GM19463 (cell line): Measurements from ENCODE around the gene RUVBL1.

ENCODE experiments used
- ATAC-seq: cut with Tn5 transposase; IDR thresholded peaks from one replicate; pipeline ENCODE4 v1.9.1; 2021; ENCODE audit warnings: mild to moderate bottlenecking, moderate library complexity; ENCODE audit not compliant: unreplicated experiment

RUVBL1 gene

GRCh38 chr3:128070898-128071591 is 52.6 kb downstream of the RUVBL1 start:
- no peak for ATAC-seq

GRCh38 chr3:128069271-128069670 is 54.3 kb downstream of the RUVBL1 start:
- ATAC-seq, result no peak

- ATAC-seq, result no peak
Observed at GRCh38 chr3:128068156-128068620, 55.4 kb downstream of the RUVBL1 start.

GRCh38 chr3:128067489-128067888 is 56.1 kb downstream of the RUVBL1 start:
- ATAC-seq, result no peak

GRCh38 chr3:128066676-128067075 is 56.9 kb downstream of the RUVBL1 start:
- ATAC-seq, result no peak

GRCh38 chr3:128066114-128066513 is 57.5 kb downstream of the RUVBL1 start:
- ATAC-seq, result no peak

DNA sequence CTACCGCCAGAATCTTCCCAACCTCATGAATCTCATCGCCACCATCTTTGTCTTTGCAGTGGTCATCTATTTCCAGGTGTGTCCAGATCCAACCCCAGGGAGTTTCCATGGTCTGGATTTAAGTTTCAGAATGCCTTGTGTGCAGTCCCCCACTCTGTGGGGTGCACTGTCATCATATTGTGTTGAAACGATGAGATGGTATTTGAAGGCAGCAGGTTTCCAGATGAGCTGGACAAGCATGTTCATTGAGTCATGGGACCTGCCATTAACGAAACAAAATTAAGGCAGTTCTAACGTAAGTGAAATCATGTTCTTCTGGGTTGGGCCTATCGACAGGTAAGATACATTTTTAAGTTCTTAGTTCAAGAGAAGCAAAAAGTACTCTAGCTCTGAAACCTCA is 58.6 kb downstream of the RUVBL1 start:
- ATAC-seq, result no peak

GRCh38 chr3:128063865-128064264 is 59.7 kb downstream of the RUVBL1 start:
- no peak for ATAC-seq

GRCh38 chr3:128062033-128062745 is 61.4 kb downstream of the RUVBL1 start:
- ATAC-seq, result no peak

GRCh38 chr3:128060473-128061381 is 62.9 kb downstream of the RUVBL1 start:
- ATAC-seq, result no peak

- no peak for ATAC-seq
Observed at GRCh38 chr3:128056258-128056657, 67.4 kb downstream of the RUVBL1 start.

GRCh38 chr3:128054367-128054766 is 69.2 kb downstream of the RUVBL1 start:
- no peak for ATAC-seq

- no peak for ATAC-seq
Observed at GRCh38 chr3:128053614-128054013, 70.0 kb downstream of the RUVBL1 start.

DNA sequence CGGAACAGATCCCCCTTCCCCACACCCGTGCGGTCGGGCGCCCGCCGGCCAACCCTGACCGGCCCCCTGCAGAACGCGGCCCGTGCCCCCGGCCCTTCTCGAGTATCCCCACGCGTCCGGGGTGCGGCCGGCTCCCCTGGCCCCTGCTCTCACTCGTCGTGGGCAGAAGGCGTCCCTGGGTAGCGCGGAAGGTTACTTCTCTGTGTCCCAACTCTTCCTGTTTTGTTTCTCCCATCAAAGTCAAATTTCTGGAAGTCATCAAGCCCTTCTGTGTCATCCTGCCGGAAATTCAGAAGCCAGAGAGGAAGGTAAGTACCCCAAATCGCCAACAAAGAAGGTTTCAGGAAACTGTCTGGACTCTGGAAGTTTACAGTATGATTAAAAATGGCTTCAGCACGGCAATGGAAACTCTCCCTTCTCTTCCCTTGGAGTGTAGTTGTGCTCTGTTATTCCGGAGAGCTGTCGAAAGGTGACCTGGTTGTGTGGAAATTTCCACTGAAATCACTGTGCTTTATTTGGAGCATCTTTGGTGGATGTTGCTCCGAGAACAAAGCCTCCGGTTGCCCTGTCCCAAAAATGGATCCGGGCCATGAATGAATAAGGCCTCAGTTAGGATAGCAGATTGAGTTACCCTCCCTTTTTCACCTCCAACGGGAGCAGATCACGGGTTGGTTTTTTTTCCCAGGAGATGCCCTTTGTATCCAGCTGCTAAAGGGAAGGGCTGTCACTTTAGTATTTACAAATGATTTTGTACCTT is 70.8 kb downstream of the RUVBL1 start:
- no peak for ATAC-seq

DNA sequence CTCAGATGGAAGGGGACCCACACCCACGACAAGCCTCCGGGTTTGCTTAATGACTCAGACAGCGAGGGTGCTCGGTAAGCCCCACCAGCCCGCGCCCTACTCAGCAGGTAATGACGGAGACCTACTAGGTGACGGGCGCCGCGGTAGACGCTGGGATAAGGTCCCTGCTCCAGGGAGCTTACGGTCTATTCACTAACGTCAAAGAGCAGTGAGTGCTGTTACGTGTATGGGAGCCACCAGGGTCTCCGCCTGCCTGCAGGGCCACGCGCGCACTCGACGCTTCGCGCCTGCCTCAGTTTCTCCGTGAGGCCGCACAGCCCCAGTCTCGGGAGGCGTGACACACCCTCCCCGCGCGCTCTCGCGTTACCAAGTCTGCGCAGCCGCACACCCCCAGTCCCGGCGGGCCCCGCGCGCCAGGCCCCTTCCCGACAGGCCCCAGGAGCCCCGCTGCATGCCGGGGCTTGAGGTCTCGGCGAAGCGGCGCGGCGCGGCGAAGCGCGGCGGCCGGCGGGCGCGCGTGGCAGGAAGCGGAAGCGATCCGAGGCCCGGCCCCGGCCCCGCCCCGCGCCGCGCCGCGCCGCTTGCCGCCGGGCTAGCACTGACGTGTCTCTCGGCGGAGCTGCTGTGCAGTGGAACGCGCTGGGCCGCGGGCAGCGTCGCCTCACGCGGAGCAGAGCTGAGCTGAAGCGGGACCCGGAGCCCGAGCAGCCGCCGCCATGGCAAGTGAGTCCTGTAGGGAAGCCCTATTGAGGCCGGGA is 71.6 kb downstream of the RUVBL1 start, which contains the start of gene SEC61A1:
Gene SEC61A1 (plus strand): TSS at position 601 of the 758 bp plus-strand sequence. CDS start 116 bp downstream, at position 717.
- ATAC-seq, result peak; percentile 94

DNA sequence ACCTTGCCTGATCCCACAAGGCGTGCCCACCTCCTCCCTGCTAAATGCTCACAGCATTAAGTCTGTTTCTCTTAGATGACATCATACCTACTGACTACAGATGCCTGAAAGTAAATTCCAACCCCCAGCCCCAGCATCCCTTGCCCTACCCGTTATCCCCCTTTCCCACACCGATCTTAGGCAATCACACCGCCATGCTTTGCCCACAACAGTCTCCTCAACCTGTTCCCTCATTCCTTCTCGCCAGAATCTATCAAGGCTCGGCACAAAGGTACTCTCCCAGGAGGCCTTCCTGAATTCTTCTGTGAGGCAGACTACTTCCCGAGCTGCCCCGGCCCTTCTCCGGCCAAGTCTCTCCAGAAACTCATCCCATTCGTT is 72.2 kb downstream of the RUVBL1 start:
- ATAC-seq, result no peak

GRCh38 chr3:128050597-128050996 is 73.0 kb downstream of the RUVBL1 start:
- no peak for ATAC-seq

DNA sequence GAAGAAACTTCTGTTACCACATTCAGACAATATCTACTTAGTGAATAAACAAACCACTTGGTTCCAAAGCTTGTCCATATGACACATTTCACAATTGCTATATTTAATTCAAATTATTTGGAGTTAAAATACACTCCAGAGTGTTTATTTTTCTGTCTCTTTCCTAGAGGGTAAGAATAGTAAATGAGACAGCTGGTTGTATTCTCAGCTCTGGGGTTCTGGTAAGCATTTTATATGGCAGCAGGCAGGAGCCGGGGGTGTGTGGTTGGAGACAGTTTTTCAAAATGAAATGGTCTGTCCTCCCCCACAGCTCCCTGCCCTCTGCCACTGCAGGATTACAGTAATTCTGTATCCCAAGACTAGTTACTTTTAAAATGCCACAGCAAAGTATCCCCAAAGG is 82.3 kb downstream of the RUVBL1 start:
- no peak for ATAC-seq

DNA sequence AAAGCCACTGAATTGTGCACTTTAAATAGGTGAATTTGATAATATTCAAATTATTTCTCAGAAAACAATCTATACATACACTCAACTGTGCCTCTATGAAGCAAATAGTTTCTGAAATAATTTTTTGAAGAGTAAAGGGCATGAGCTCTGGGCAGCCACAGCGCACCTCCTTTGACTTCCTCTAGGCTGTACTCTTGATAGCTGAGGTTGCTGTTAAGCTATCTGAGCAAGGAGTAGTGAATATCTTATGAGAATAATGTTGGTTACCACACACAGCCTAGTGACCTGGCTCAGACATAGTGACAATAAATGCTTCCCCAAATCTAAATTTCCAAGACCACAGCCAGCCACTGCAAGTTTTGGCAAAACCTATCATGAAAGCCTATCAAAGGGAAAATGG is 83.0 kb downstream of the RUVBL1 start:
- no peak for ATAC-seq

DNA sequence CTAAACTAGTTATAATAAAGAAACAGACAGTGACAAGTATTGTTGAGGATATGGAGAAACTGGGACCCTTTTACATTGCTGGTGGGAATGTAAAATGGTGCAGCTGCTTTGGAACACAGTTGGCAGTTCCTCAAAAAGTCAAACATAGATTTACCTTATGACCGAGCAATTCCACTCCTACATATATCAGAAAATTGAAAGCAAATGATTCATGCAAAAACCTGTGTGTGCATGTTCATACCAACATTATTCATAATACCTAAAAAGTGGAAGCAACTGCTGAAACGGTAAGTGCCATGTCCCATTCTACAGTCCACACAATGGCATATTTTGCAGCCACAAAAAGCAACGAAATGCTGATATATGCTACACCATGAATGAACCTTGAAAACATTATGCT is 83.6 kb downstream of the RUVBL1 start:
- ATAC-seq, result no peak
